Ascending aorta (tissue), 2 donors: ENCODE measurements around the gene GNPTAB. TPM values are rescaled to one million over a fixed set of nuclear protein-coding genes. Genes with fewer than 3 reads are reported as not detected.
"Not testable (repeated sequence)": the region's sequence is repeated elsewhere in the genome, so short reads cannot be mapped to it uniquely, and the experiment has no call there.

Experiments used
- DNase-seq, 2 donors: peaks; one replicate each; pipeline ENCODE4 v3.0.0-alpha.2; 2019; ENCODE audit warnings: low spot score in 2 of 2
- H3K27ac ChIP-seq, 2 donors: fragments of 200-600 bp; sonication (generic); one replicate each; pipeline ENCODE4 v1.5.1; 2016 to 2017; ENCODE audit warnings: mild to moderate bottlenecking in 1 of 2
- H3K27me3 ChIP-seq: fragments of 200-600 bp; sonication (generic); one replicate; pipeline ENCODE4 v1.5.1; 2017
- H3K36me3 ChIP-seq, 2 donors: fragments of 200-600 bp; sonication (generic); one replicate each; pipeline ENCODE4 v1.5.1; 2016
- H3K4me1 ChIP-seq, 2 donors: fragments of 200-600 bp; sonication (generic); one replicate each; pipeline ENCODE4 v1.5.1; 2016 to 2017; ENCODE audit warnings: mild to moderate bottlenecking in 1 of 2
- H3K4me3 ChIP-seq, 2 donors: fragments of 200-600 bp; sonication (generic); one replicate each; pipeline ENCODE4 v1.5.1; 2016 to 2017; ENCODE audit warnings: mild to moderate bottlenecking in 1 of 2
- H3K9me3 ChIP-seq, 2 donors: fragments of 200-600 bp; sonication (generic); one replicate each; pipeline ENCODE4 v1.5.1; 2016
- CTCF ChIP-seq, 3 experiments: fragments of 200-600 bp in 2 of 3; fragments of 450-650 bp in 1 of 3; sonication (generic) in 2 of 3; IDR thresholded peaks; one replicate each; pipeline ENCODE4 v1.5.1; 2016 to 2019; ENCODE audit warnings: antibody characterized with exemption in 3 of 3, mild to moderate bottlenecking in 1 of 3, moderate library complexity in 1 of 3
- intact Hi-C: fragments of 100-400 bp; cut with DNase I; formaldehyde crosslinking; loops from one replicate; pipeline ENCODE4 v1.15.1; 2023
- total RNA-seq: library from RNA; depleted of rRNA; stranded (reverse); fragments of >200 nt; gene quantifications from one replicate; pipeline ENCODE4 v1.1.0, GENCODE V29; 2016

The GNPTAB gene
- total RNA-seq, 1 donor from 2014 or later = 9.5 TPM

GRCh38 chr12:101862245-101862644, 31.5 kb upstream of the GNPTAB start:
- no peaks in the 10 kb centered on the region for H3K27me3 ChIP-seq
- no peaks in the 10 kb centered on the region for H3K36me3 ChIP-seq
- no peak for DNase-seq
- H3K4me1 ChIP-seq = no peaks in the 10 kb centered on the region
- no peak for TF ChIP-seq CTCF (IDR thresholded peaks at IDR 0.05)
- intact Hi-C loops = no loop called here
- no peak overlapping the region for H3K27ac ChIP-seq
- no peak overlapping the region for H3K4me3 ChIP-seq
- peaks cover 0 to 3% of the 10 kb centered on the region in 2 donors for H3K9me3 ChIP-seq

- intact Hi-C loops, H3K36me3 ChIP-seq, H3K27me3 ChIP-seq: not testable (repeated sequence)
Observed at GRCh38 chr12:101861688-101862087, 30.9 kb upstream of the GNPTAB start.

GRCh38 chr12:101859664-101860607, 29.2 kb upstream of the GNPTAB start:
- Histone ChIP-seq H3K9me3 (no peaks in the 10 kb centered on the region), H3K4me3 (no peak overlapping the region), H3K36me3 (no peaks in the 10 kb centered on the region), H3K4me1 (peaks cover 0 to under 1% of the 10 kb centered on the region in 2 donors), H3K27ac (no peak overlapping the region), H3K27me3 (no peaks in the 10 kb centered on the region)
- no peak for TF ChIP-seq CTCF (IDR thresholded peaks at IDR 0.05)
- intact Hi-C loops = no loop called here
- no peak for DNase-seq

More at GRCh38 chr12:101861688-101862087, 30.9 kb upstream of the GNPTAB start:
- not testable (repeated sequence) for H3K4me1 ChIP-seq, H3K9me3 ChIP-seq, H3K4me3 ChIP-seq, H3K27ac ChIP-seq, DNase-seq

- H3K27me3 ChIP-seq = no peaks in the 10 kb centered on the region
- intact Hi-C loops = no loop called here
- no peaks in the 10 kb centered on the region for H3K9me3 ChIP-seq
- no peak overlapping the region for H3K27ac ChIP-seq
- peaks cover 0 to 2% of the 10 kb centered on the region in 2 donors for H3K4me1 ChIP-seq
- H3K4me3 ChIP-seq = no peak overlapping the region
- H3K36me3 ChIP-seq = no peaks in the 10 kb centered on the region
- DNase-seq = no peak
- TF ChIP-seq CTCF (IDR thresholded peaks at IDR 0.05) = no peak
Observed at GRCh38 chr12:101858361-101858760, 27.6 kb upstream of the GNPTAB start.

- no peak overlapping the region for H3K4me3 ChIP-seq
- no peaks in the 10 kb centered on the region for H3K9me3 ChIP-seq
- H3K4me1 ChIP-seq = peaks cover 0 to 2% of the 10 kb centered on the region in 2 donors
- no peaks in the 10 kb centered on the region for H3K36me3 ChIP-seq
- no peak for TF ChIP-seq CTCF (IDR thresholded peaks at IDR 0.05)
- no peak overlapping the region for H3K27ac ChIP-seq
- no peak for DNase-seq
- intact Hi-C loops = no loop called here
- H3K27me3 ChIP-seq = no peaks in the 10 kb centered on the region
Observed at GRCh38 chr12:101857043-101857558, 26.3 kb upstream of the GNPTAB start.

- H3K4me3 ChIP-seq, H3K9me3 ChIP-seq, H3K36me3 ChIP-seq, H3K4me1 ChIP-seq, DNase-seq, H3K27ac ChIP-seq, H3K27me3 ChIP-seq, intact Hi-C loops: not testable (repeated sequence)
Observed at GRCh38 chr12:101856614-101857013, 25.9 kb upstream of the GNPTAB start.
